ENCODE data around the gene NPLOC4.
"Not testable (repeated sequence)": the region's sequence is repeated elsewhere in the genome, so short reads cannot be mapped to it uniquely, and the experiment has no call there.

NPLOC4 gene

DNA sequence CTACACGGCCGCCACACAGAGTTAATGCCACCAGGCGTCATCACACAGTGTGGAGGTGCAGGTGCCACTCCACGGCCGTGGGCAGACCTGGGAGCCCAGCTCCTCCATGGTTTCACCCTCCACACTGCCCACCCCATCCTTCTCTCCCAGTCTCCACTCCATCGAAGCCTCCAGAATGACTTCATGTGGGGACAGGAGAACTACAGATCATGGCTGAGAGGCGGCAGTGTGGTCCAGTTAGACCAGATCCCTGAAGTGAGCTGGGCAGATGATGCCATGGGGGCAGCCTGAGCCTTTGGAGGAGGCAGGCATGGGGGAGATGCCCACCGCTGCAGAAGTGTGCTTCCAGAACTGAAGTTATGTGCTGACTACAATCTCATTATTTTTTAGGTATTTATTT lies 46.8 kb downstream of the NPLOC4 start:
- DNase-seq (ENCODE audit: low read depth in 2 of 2), result no peak
- H3K4me3 ChIP-seq (replicated peaks in 1 of 2; ENCODE audit: low read depth in 2 of 2, low read length in 2 of 2), result no peak overlapping the region
- TF ChIP-seq CTCF (IDR thresholded peaks at IDR 0.05; ENCODE audit: low read depth, low read length), result no peak

GRCh38 chr17:81589612-81590011 lies 47.3 kb downstream of the NPLOC4 start:
- no peak for TF ChIP-seq CTCF (IDR thresholded peaks at IDR 0.05; ENCODE audit: low read depth, low read length)
- H3K4me3 ChIP-seq (replicated peaks in 1 of 2; ENCODE audit: low read depth in 2 of 2, low read length in 2 of 2), result no peak overlapping the region
- DNase-seq (ENCODE audit: low read depth in 2 of 2), result no peak

GRCh38 chr17:81586096-81586495 lies 50.8 kb downstream of the NPLOC4 start:
- no peak for DNase-seq (ENCODE audit: low read depth in 2 of 2)
- TF ChIP-seq CTCF (IDR thresholded peaks at IDR 0.05; ENCODE audit: low read depth, low read length), result no peak
- no peak overlapping the region for H3K4me3 ChIP-seq (replicated peaks in 1 of 2; ENCODE audit: low read depth in 2 of 2, low read length in 2 of 2)

- not testable (repeated sequence) for DNase-seq (ENCODE audit: low read depth in 2 of 2); H3K4me3 ChIP-seq (replicated peaks in 1 of 2; ENCODE audit: low read depth in 2 of 2, low read length in 2 of 2)
Observed at GRCh38 chr17:81584771-81585170, 52.1 kb downstream of the NPLOC4 start.

- H3K4me3 ChIP-seq (replicated peaks in 1 of 2; ENCODE audit: low read depth in 2 of 2, low read length in 2 of 2), result no peak overlapping the region
- DNase-seq (ENCODE audit: low read depth in 2 of 2), result no peak
- no peak for TF ChIP-seq CTCF (IDR thresholded peaks at IDR 0.05; ENCODE audit: low read depth, low read length)
Observed at GRCh38 chr17:81583589-81584342, 53.1 kb downstream of the NPLOC4 start.

- no peak overlapping the region for H3K4me3 ChIP-seq (replicated peaks in 1 of 2; ENCODE audit: low read depth in 2 of 2, low read length in 2 of 2)
- no peak for TF ChIP-seq CTCF (IDR thresholded peaks at IDR 0.05; ENCODE audit: low read depth, low read length)
- no peak for DNase-seq (ENCODE audit: low read depth in 2 of 2)
Observed at GRCh38 chr17:81582749-81583148, 54.2 kb downstream of the NPLOC4 start.

DNA sequence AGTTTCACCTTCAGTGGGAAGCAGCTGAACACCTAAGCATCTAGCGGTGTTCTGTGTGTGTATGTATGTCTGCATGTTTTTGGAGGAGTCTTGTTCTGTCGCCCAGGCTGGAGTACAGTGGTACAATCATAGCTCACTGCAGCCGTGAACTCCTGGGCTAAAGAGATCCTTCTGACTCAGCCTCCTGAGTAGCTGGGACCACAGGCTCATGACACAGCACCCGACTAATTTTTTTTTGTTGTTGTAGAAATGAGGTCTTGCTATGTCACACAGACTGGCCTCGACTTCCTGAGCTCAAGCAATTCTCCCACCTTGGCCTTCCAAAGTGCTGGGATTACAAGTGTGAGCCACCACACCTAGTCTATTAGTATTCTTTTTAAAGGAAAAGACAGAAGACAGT lies 54.6 kb downstream of the NPLOC4 start:
- peak in 1 of 2 donors; percentile 81 for DNase-seq (ENCODE audit: low read depth in 2 of 2)
- no peak for TF ChIP-seq CTCF (IDR thresholded peaks at IDR 0.05; ENCODE audit: low read depth, low read length)
- H3K4me3 ChIP-seq (replicated peaks in 1 of 2; ENCODE audit: low read depth in 2 of 2, low read length in 2 of 2), result no peak overlapping the region

Measured in cardiac fibroblast (primary cell).